ENCODE data around the gene ITGB8.
"Not testable (repeated sequence)": the region's sequence is repeated elsewhere in the genome, so short reads cannot be mapped to it uniquely, and the experiment has no call there.

ITGB8 gene

GRCh38 chr7:20383351-20383750 lies 52.7 kb downstream of the ITGB8 start:
- no peak for DNase-seq (ENCODE audit: low spot score)

- DNase-seq (ENCODE audit: low spot score): no peak
Observed at GRCh38 chr7:20385126-20385525, 54.4 kb downstream of the ITGB8 start.

DNA sequence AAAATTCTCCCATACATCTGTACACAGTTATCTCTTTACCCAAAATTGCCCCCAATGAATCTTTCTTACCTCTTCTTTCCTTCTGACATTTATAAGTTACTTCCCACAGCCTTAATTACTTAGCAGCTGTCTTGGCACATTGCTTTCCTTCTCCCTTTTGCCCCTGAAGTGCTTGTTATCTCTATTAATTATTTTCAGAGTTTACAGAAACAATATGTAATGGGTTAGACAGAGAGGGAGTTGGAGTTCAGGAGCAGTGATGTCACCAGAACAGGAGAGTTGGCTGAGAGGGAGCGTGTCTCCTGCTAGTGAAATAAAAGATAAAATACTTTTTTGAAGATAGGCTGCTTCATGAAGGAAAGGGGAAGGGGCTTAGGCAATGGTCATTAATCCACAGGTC lies 57.4 kb downstream of the ITGB8 start:
- no peak for DNase-seq (ENCODE audit: low spot score)

- DNase-seq (ENCODE audit: low spot score): not testable (repeated sequence)
Observed at GRCh38 chr7:20389192-20389591, 58.5 kb downstream of the ITGB8 start.

DNA sequence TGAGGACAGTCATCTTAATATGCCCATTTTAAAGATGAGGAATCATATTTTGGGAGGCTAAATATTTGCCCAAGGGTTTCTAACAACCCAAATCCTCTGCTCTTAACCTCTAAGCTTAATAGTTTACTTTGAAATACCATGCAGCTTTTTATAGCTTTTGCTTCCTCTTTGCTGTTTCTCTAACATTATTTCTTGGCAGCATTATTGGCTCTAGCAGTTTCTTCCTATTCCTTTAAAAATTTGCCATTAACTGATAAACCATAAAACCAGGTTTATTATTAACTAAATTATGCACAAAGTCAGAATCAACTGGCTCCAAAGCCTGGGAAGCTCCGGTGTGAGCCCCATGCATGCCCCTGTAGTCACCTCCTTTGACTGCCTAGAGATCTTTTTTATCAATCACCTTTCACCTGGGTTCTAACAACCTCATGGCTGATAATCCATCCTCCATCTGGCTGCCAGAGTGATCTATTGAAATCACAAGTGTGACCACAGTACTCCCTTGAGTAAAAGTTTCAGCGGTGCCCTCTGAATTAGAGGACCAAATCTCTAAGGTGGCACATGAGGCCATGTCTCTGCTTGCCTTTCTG lies 62.4 kb downstream of the ITGB8 start:
- no peak for DNase-seq (ENCODE audit: low spot score)

- DNase-seq (ENCODE audit: low spot score): no peak
Observed at GRCh38 chr7:20393616-20394015, 62.9 kb downstream of the ITGB8 start.

GRCh38 chr7:20394284-20394683 lies 63.6 kb downstream of the ITGB8 start:
- no peak for DNase-seq (ENCODE audit: low spot score)

DNA sequence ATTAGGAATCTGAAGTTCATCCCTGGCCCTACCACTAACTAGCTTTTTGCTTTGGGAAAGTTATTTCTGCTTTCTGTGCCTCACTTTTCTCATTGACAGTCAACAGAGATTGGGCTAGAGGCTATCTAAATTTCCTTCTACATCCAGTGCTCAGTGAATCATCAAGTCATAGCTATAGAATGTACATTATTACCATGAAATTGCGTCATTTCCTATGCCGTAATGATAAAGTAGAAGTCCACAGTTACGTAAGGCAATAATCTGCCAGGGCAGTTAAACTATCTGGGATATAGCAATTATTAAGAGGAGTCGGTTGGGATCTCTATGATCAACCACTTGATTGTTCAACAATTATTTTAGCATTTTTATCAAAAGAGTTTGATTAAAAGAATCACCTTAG lies 64.4 kb downstream of the ITGB8 start:
- DNase-seq (ENCODE audit: low spot score): no peak

DNA sequence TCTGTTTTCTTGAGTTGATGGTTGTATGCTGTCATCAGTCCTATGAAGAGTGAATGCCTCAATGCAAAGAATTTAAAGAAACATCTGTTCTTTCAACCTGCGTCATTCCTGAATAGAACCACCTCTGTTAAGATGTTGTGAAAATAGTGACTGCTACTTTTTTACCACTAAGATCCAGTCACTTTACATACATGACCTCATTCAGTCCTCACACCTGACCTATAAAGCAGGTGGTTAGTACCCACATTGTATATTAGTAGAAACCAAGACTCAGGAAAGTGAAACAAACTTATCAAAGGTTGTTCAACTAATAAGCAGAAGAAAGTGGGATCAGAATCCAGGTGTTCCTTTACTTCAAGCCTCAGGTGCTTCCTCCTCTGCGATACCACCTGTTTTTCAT lies 64.8 kb downstream of the ITGB8 start:
- DNase-seq (ENCODE audit: low spot score): no peak

DNA sequence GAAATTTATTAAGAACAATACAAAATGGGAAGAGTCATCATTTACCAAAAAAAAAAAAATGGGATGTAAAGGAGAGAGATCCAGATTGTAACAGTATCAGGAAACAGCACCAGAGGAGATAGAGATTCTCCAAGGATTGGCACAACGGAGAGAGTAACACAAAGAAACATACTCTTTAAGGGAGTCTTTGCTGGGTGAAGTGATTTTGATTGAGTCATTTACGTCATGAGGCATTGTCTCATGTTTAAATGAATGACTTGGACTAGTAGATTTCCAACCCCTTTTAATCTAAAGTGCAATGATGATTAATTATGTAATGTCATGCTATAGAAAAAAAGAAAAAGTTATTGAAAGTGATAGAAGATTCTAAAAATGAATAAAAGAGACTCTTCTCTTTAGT lies 68.8 kb downstream of the ITGB8 start:
- no peak for DNase-seq (ENCODE audit: low spot score)

DNA sequence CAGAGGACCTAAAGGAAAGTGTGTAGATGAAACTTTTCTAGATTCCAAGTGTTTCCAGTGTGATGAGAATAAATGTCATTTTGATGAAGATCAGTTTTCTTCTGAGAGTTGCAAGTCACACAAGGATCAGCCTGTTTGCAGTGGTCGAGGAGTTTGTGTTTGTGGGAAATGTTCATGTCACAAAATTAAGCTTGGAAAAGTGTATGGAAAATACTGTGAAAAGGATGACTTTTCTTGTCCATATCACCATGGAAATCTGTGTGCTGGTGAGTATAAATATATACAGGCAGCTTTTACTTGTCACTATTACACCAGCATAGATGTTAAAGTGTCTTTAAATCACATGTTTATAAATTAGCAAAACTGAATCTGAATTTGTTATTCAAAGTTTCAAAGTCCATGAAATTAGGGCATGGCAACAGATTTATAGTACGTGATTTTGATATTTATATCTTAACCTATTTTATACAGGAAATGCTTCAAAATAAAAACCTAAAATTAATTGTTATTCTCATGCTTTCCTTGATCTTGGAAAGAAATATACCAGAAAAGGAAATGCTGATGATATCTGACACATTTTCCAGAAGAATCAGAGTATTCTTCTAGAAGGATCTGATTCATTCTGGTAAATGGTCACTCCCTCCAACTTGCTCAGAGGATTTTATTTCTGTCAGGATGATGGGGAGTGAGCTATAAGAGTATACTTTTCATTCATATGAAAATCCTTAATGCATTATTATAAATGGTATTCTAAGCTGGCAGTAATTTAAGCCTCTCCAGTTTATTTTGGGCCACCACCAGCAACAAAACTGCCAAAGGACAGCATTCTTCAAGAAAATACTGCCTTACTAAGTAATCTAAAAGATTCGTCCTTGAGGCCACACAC lies 71.4 kb downstream of the ITGB8 start:
- DNase-seq (ENCODE audit: low spot score): no peak

DNA sequence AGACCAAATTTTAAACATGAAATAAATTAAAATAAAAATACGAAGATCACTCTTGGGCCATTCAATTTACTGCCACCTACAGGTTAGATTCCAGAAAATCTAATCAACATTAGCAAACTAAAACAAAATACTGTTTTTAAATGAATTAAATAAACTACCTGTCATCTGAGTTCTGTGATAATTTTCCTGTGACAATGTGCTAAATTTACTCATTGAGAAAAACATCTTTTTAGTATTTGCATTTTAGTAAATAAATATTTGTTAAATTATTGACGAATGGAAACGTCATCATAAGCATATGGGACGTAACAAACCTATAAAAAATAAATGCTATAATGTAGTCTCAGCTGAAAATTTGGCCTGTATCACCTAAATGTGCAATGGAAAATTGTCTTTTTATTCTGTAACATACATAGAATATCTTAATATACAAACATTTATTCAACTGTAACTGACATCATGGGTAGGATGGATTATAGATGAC lies 72.1 kb downstream of the ITGB8 start:
- DNase-seq (ENCODE audit: low spot score): no peak

DNA sequence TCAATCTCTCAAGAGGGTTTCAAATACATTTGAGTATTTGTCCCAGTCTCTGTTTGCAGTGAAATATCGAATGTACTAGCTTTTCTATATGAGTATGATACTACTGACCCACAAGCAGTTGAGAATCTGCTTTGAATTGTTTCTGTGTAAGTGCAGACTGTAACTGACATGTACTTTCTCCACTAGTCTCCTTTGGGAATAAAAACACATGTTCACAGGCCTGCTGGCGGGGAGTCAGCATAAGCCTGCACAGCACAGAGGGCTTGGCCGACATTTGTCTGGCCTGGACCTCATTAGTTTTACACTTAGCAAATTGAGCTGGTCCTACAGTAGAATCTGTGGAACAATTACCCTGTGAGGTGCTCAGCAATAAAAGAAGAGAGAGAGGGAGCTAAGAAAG lies 72.6 kb downstream of the ITGB8 start:
- DNase-seq (ENCODE audit: low spot score): peak; percentile 70

GRCh38 chr7:20404320-20404719 lies 73.6 kb downstream of the ITGB8 start:
- no peak for DNase-seq (ENCODE audit: low spot score)

GRCh38 chr7:20407585-20408466 lies 77.1 kb downstream of the ITGB8 start:
- no peak for DNase-seq (ENCODE audit: low spot score)

GRCh38 chr7:20408467-20408826 lies 77.7 kb downstream of the ITGB8 start:
- DNase-seq (ENCODE audit: low spot score): no peak

DNA sequence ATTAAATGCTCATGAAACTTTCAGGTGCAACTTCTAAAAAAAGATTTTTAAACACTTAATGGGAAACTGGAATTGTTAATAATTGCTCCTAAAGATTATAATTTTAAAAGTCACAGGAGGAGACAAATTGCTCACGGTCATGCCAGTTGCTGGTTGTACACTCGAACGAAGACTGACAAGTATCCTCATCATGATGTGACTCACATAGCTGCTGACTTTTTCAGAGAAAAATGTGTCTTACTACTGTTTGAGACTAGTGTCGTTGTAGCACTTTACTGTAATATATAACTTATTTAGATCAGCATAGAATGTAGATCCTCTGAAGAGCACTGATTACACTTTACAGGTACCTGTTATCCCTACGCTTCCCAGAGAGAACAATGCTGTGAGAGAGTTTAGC lies 79.3 kb downstream of the ITGB8 start:
- DNase-seq (ENCODE audit: low spot score): no peak

DNA sequence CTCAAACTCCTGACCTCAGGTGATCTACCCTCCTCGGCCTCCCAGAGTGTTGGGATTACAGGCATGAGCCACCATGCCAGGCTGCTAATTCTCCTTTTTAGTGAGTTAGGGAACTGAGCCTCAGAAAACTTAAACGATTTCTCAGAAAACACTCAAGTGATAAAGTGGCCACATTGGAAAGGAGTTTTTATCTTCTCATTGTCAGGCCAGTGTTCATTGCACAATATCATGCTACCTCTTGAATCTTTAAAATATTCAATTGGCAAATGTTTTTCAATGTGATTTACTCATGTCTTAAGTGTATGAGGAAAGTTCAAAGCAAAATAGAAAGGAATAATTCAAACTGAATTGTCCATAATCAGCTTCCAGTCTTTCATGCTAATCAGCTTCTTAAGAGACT lies 80.7 kb downstream of the ITGB8 start:
- DNase-seq (ENCODE audit: low spot score): no peak

DNA sequence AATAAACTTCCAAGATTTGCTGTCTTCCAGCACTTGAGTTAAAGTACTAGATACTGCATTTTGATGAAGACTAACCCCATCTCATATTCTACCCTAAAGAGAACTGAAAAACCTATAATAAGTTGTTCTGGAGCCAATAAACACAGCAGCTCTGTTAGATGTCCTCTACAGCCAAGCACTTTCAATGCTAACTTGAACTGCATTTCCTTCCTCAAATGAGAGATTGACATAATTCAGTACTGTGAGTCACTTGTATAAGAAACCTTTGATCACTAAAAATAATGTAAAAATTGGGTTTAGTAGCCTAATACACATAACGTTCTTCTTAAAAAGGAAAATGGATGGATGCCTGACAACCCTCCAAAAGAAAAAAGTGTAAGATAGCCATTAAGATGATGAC lies 81.3 kb downstream of the ITGB8 start:
- DNase-seq (ENCODE audit: low spot score): no peak

GRCh38 chr7:20417260-20417659 lies 86.6 kb downstream of the ITGB8 start:
- DNase-seq (ENCODE audit: low spot score): no peak

DNA sequence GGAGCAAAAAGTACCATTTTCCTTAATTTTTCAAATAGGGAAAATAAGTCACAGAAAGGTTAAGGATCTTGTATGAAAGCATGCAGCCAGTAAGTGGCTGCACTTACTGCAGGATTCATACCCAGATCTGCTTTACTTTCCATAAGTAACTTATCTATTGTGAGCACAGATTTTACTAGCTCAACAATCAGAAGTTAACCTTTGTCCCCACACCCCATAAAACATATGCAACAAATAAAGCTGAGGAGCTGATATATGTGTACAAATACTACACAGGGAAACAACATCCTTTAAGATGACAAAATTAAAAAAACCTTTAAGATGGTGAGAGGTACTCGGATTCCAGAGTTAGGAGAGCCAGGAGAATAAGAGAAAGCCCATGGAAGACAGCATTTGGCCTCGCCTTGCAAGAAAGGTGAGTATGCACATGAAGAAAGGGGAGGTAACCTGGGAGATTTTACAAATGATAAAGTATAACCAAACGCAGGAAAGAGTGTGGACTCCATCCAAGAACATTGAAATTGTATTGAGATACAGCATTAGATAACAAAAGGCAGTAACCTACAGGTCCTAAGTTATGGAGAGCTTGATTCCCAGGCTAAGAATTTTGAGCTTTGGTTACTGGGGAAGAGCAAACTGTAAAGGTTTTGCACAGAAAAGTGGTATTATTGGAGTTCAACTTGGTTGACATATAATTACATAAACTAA lies 87.1 kb downstream of the ITGB8 start:
- DNase-seq (ENCODE audit: low spot score): no peak

GRCh38 chr7:20424500-20424899 lies 93.8 kb downstream of the ITGB8 start:
- no peak for DNase-seq (ENCODE audit: low spot score)
